IMR-90 (cell line): Measurements from ENCODE around the gene RUFY1. TPM values are rescaled to one million over a fixed set of nuclear protein-coding genes. Genes with fewer than 3 reads are reported as not detected.
"Not testable (repeated sequence)": the region's sequence is repeated elsewhere in the genome, so short reads cannot be mapped to it uniquely, and the experiment has no call there.

Experiments
- ATAC-seq: fragments of 200-7000 bp; cut with Tn5 transposase; 2 replicates; pipeline ENCODE4 v1.9.1; 2020; ENCODE audit warnings: low read depth, mild to moderate bottlenecking, moderate library complexity
- BruUV-seq: library from RNA; stranded (reverse); fragments of 400-500 nt; replicated peaks from 2 replicates; lab custom pipeline; 2021; lab: Mats Ljungman, UMichigan
- CTCF ChIA-PET: fragments of 300-600 bp; formaldehyde crosslinking; extraction: SDS; loops from one replicate; lab custom pipeline; 2021; ENCODE audit warnings: antibody characterized with exemption; lab: Yijun Ruan, JAX
- POLR2A ChIA-PET: fragments of 300-600 bp; sonication (Branson Sonifier 250); formaldehyde crosslinking; loops from one replicate; lab custom pipeline; 2022; ENCODE audit warnings: antibody characterized with exemption; ENCODE audit not compliant: unreplicated experiment; lab: Charles Lee
- DNase-seq: peaks from one replicate; pipeline ENCODE4 v3.0.0; 2013
- H2AFZ ChIP-seq: replicated peaks from 2 replicates; pipeline ENCODE3; 2013; ENCODE audit warnings: low read length, mild to moderate bottlenecking; ENCODE audit not compliant: poor library complexity
- H2AK5ac ChIP-seq: 2 replicates; pipeline ENCODE4 v1.6.1; 2013; ENCODE audit warnings: low read depth, low read length, inconsistent platforms
- H2AK9ac ChIP-seq: replicated peaks from 2 replicates; pipeline ENCODE3; 2013; ENCODE audit warnings: mild to moderate bottlenecking, low read depth, low read length, moderate library complexity; ENCODE audit not compliant: poor library complexity
- H2BK120ac ChIP-seq: 2 replicates; pipeline ENCODE4 v1.6.1; 2013; ENCODE audit warnings: low read depth, low read length, inconsistent platforms
- H2BK15ac ChIP-seq: 3 replicates; pipeline ENCODE4 v1.6.1; 2013; ENCODE audit warnings: low read depth, low read length, inconsistent platforms
- H2BK20ac ChIP-seq: 2 replicates; pipeline ENCODE4 v1.6.1; 2013; ENCODE audit warnings: low read depth, mild to moderate bottlenecking, inconsistent platforms, low read length, moderate library complexity
- H2BK5ac ChIP-seq: 2 replicates; pipeline ENCODE4 v1.6.1; 2013; ENCODE audit warnings: mild to moderate bottlenecking, low read depth, low read length, inconsistent platforms; ENCODE audit not compliant: poor library complexity, severe bottlenecking
- H3K14ac ChIP-seq: replicated peaks from 2 replicates; pipeline ENCODE4 v1.6.1; 2013; ENCODE audit warnings: low read depth, low read length, inconsistent platforms
- H3K18ac ChIP-seq: 2 replicates; pipeline ENCODE4 v1.6.1; 2013; ENCODE audit warnings: low read depth, low read length, control low read depth
- H3K23ac ChIP-seq: 2 replicates; pipeline ENCODE4 v1.6.1; 2013; ENCODE audit warnings: low read depth, low read length, inconsistent platforms
- H3K27ac ChIP-seq: 2 replicates; pipeline ENCODE4 v1.5.1; 2013; ENCODE audit warnings: mild to moderate bottlenecking, control low read depth, low read length; ENCODE audit not compliant: insufficient read depth
- H3K27me3 ChIP-seq: 2 replicates; pipeline ENCODE4 v1.6.1; 2013; ENCODE audit warnings: low read length; ENCODE audit not compliant: control insufficient read depth, insufficient read depth
- H3K36me3 ChIP-seq: 2 replicates; pipeline ENCODE4 v1.6.1; 2013; ENCODE audit warnings: low read length, mixed read lengths; ENCODE audit not compliant: control insufficient read depth, insufficient read depth
- H3K4ac ChIP-seq: 2 replicates; pipeline ENCODE4 v1.6.1; 2013; ENCODE audit warnings: low read depth, low read length, inconsistent platforms
- H3K4me1 ChIP-seq: 2 replicates; pipeline ENCODE4 v1.6.1; 2013; ENCODE audit warnings: low read length, mixed read lengths; ENCODE audit not compliant: control insufficient read depth, insufficient read depth
- H3K4me2 ChIP-seq: 2 replicates; pipeline ENCODE4 v1.6.1; 2013; ENCODE audit warnings: low read depth, mild to moderate bottlenecking, control low read depth, low read length, moderate library complexity
- H3K4me3 ChIP-seq: 2 replicates; pipeline ENCODE4 v1.5.1; 2013; ENCODE audit warnings: low read depth, mild to moderate bottlenecking, control low read depth, low read length, moderate library complexity; ENCODE audit not compliant: insufficient read depth
- H3K56ac ChIP-seq: 2 replicates; pipeline ENCODE4 v1.6.1; 2013; ENCODE audit warnings: low read length, inconsistent platforms; ENCODE audit not compliant: insufficient read depth; ENCODE audit errors: extremely low read depth
- H3K79me1 ChIP-seq, 2 experiments: 2 replicates each; pipeline ENCODE4 v1.6.1; 2013; ENCODE audit warnings: low read length in 2 of 2, inconsistent platforms in 1 of 2, low read depth in 1 of 2
- H3K9ac ChIP-seq: 2 replicates; pipeline ENCODE4 v1.6.1; 2013; ENCODE audit warnings: low read depth, low read length, control low read depth
- H3K9me1 ChIP-seq: 2 replicates; pipeline ENCODE4 v1.6.1; 2013; ENCODE audit warnings: low read length, inconsistent platforms; ENCODE audit not compliant: insufficient read depth
- H3K9me3 ChIP-seq: 2 replicates; pipeline ENCODE4 v1.6.1; 2013; ENCODE audit warnings: low read length; ENCODE audit not compliant: control insufficient read depth, insufficient read depth
- H4K20me1 ChIP-seq: 2 replicates; pipeline ENCODE4 v1.6.1; 2013; ENCODE audit warnings: low read length, inconsistent platforms; ENCODE audit not compliant: insufficient read depth
- H4K5ac ChIP-seq: 2 replicates; pipeline ENCODE4 v1.6.1; 2013; ENCODE audit warnings: mild to moderate bottlenecking, low read depth, low read length, control low read depth
- H4K8ac ChIP-seq, 2 experiments: 2 replicates each; pipeline ENCODE4 v1.6.1; 2013; ENCODE audit warnings: low read depth in 2 of 2, low read length in 2 of 2, control low read depth in 1 of 2, inconsistent platforms in 1 of 2
- H4K91ac ChIP-seq: 2 replicates; pipeline ENCODE4 v1.6.1; 2013; ENCODE audit warnings: low read depth, low read length, inconsistent platforms; ENCODE audit not compliant: insufficient read depth
- CEBPB ChIP-seq: IDR thresholded peaks from 2 replicates; pipeline ENCODE4 v1.6.1; 2012; ENCODE audit warnings: low read depth, low read length, improper control_type of control experiment
- WGBS, 2 experiments: methylation state at CpG; one replicate each; pipeline versions ENCODE4 v1.1.5 to v1.1.7; 2013; ENCODE audit warnings: missing lambda C conversion rate in 2 of 2; ENCODE audit not compliant: insufficient read length in 1 of 2; ENCODE audit errors: extremely low coverage in 2 of 2; 5-methylcytosine and 5-hydroxymethylcytosine counted together
- dilution Hi-C: fragments of 300-500 bp; cut with HindIII; formaldehyde crosslinking; loops from one replicate; pipeline ENCODE4 v1.14.3; 2018; ENCODE audit warnings: low sequenced_read_pairs; ENCODE audit not compliant: unreplicated experiment
- in situ Hi-C: fragments of 300-500 bp; cut with MboI; formaldehyde crosslinking; loops from 3 replicates; pipeline ENCODE4 v1.14.3; 2019; ENCODE audit warnings: low sequenced_read_pairs, inconsistent platforms, mixed read lengths
- intact Hi-C: fragments of 100-400 bp; cut with micrococcal nuclease; formaldehyde crosslinking; loops from 2 replicates; pipeline ENCODE4 v1.10.0; 2022
- microRNA-seq, 2 experiments: library from miRNA; stranded (forward) in 1 of 2; unstranded in 1 of 2; fragments of 10-50 nt in 1 of 2; fragments of <30 nt in 1 of 2; gene quantifications in 1 of 2; microRNA quantifications in 1 of 2; one replicate each; pipeline versions ENCODE3 to v1.1.0; 2013 to 2020; ENCODE audit not compliant: insufficient read depth in 1 of 2, insufficient read length in 1 of 2, unreplicated experiment in 1 of 2
- polyA plus RNA-seq, 3 experiments: library from polyadenylated mRNA; depleted of rRNA; stranded (reverse); fragments of >200 nt; gene quantifications; 2 replicates each; pipeline ENCODE4 v1.2.3, GENCODE V29; 2012; ENCODE audit warnings: low replicate concordance in 1 of 3
- small RNA-seq, 5 experiments: library from RNA; depleted of rRNA; stranded (forward); fragments of <200 nt; gene quantifications; one replicate each; pipeline ENCODE3, GENCODE V24; 2012
- total RNA-seq: library from RNA; depleted of rRNA; stranded (reverse); fragments of >200 nt; gene quantifications from 2 replicates; pipeline ENCODE4 v1.2.3, GENCODE V29; 2012; rRNA removed

RUFY1 gene
- total and polyA plus RNA-seq, 2 of the 4 experiments (the other 2 are of a cell fraction) = 19.5 to 21.8 TPM

GRCh38 chr5:179658179-179658856 is 108.0 kb downstream of the RUFY1 start:
- peak overlapping the region; percentile 2; the same call in 1 of the 2 replicates for H4K5ac ChIP-seq
- H3K36me3 ChIP-seq, H3K79me1 ChIP-seq, CTCF ChIA-PET, H2BK120ac ChIP-seq, H4K20me1 ChIP-seq, H2BK5ac ChIP-seq, in situ Hi-C loops, H3K9me3 ChIP-seq, H2BK20ac ChIP-seq, H3K18ac ChIP-seq, H3K4me1 ChIP-seq, H3K4ac ChIP-seq, H2AK5ac ChIP-seq, H4K91ac ChIP-seq, H3K9me1 ChIP-seq, dilution Hi-C loops, H2BK15ac ChIP-seq, POLR2A ChIA-PET, H3K27me3 ChIP-seq, intact Hi-C loops, ATAC-seq: not testable (repeated sequence)
- 2% methylated on average over 7 of the region's 29 CpGs; no CpG with 5 or more reads in 1 of the 2 experiments for WGBS, 2 experiments
- H3K56ac ChIP-seq = peak overlapping the region; percentile 0; the same call in 1 of the 2 replicates
- TSS peak; percentile 79 for BruUV-seq
- peak overlapping the region; percentile 78 for H3K4me2 ChIP-seq
- H3K4me3 ChIP-seq = peak overlapping the region; percentile 54
- peak overlapping the region; percentile 70 for H2AK9ac ChIP-seq
- H2AFZ ChIP-seq = peak overlapping the region; percentile 92
- peak overlapping the region in 1 of 2 experiments; percentile 73; a peak in 2 of 4 replicates for H4K8ac ChIP-seq
- peak; percentile 58 for TF ChIP-seq CEBPB
- H3K23ac ChIP-seq = peak overlapping the region; percentile 98
- peak overlapping the region; percentile 63 for H3K9ac ChIP-seq
- peak overlapping the region; percentile 74 for H3K14ac ChIP-seq
- peak; percentile 32 for DNase-seq
- H3K27ac ChIP-seq = peak overlapping the region; percentile 28; the same call in 1 of the 2 replicates

Small RNA genes within 50 kb of the gene (microRNA-seq; reads per million reads assigned to microRNA genes)
- gene AC136628.3 (ENCODE audit: insufficient read depth, insufficient read length) (not detected), gene RF00017 (ENCODE audit: insufficient read depth, insufficient read length) (not detected)

Small RNA genes within 50 kb of the gene (small RNA-seq; reads per million reads assigned to genes)
- gene AC136628.3 = 0 reads per million in 5 experiments
- 0 reads per million in 5 experiments for gene RF00017

Other genes with a start within 250 kb of the RUFY1 start
- gene ADAMTS2, start 205.1 kb upstream of the RUFY1 start, total RNA-seq = 18.3 and 19.0 TPM in 2 replicates
- gene ADAMTS2, start 205.1 kb upstream of the RUFY1 start, polyA plus RNA-seq (2012; rRNA removed) = 58.8 and 68.2 TPM in 2 replicates
- 300 and 735 TPM in 2 replicates for gene HNRNPH1, start 73.1 kb downstream of the RUFY1 start, total RNA-seq
- 230 and 288 TPM in 2 replicates for gene HNRNPH1, start 73.1 kb downstream of the RUFY1 start, polyA plus RNA-seq (2012; rRNA removed)
- 0.18 TPM in 1 of 2 replicates, not detected in the other for gene CBY3, start 130.5 kb downstream of the RUFY1 start, total RNA-seq
- gene CBY3, start 130.5 kb downstream of the RUFY1 start, polyA plus RNA-seq (2012; rRNA removed) = not detected in 2 replicates
- gene CANX, start 148.4 kb downstream of the RUFY1 start, total RNA-seq = 345 and 552 TPM in 2 replicates
- 216 and 233 TPM in 2 replicates for gene CANX, start 148.4 kb downstream of the RUFY1 start, polyA plus RNA-seq (2012; rRNA removed)
- gene MAML1, start 182.3 kb downstream of the RUFY1 start, total RNA-seq = 4.7 TPM in 2 replicates
- 10.2 and 20.4 TPM in 2 replicates for gene MAML1, start 182.3 kb downstream of the RUFY1 start, polyA plus RNA-seq (2012; rRNA removed)
- gene LTC4S, start 243.4 kb downstream of the RUFY1 start, total RNA-seq = not detected in 2 replicates
- 0.72 and 1.9 TPM in 2 replicates for gene LTC4S, start 243.4 kb downstream of the RUFY1 start, polyA plus RNA-seq (2012; rRNA removed)